WERI-Rb-1 (cell line): ENCODE data around the gene RRP36.
A peak's percentile ranks its signal among the peaks of the same experiment; 100 is the strongest.

ENCODE experiments used
- DNase-seq: peaks from one replicate; pipeline ENCODE4 v3.0.0-alpha.2; 2020
- H3K27ac ChIP-seq: fragments of 250-450 bp; sonication (Bioruptor Pico); 2 replicates; pipeline ENCODE4 v1.5.1; 2020; ENCODE audit warnings: mild to moderate bottlenecking, moderate library complexity
- H3K27me3 ChIP-seq: fragments of 250-450 bp; sonication (Bioruptor Pico); 2 replicates; pipeline ENCODE4 v1.5.1; 2021; ENCODE audit warnings: mild to moderate bottlenecking, low read depth, moderate library complexity; ENCODE audit not compliant: insufficient read depth, severe bottlenecking
- H3K36me3 ChIP-seq: fragments of 250-450 bp; sonication (Bioruptor Pico); 2 replicates; pipeline ENCODE4 v1.5.1; 2020; ENCODE audit warnings: mild to moderate bottlenecking, moderate library complexity
- H3K4me3 ChIP-seq: 2 replicates; pipeline ENCODE4 v1.5.1; 2011; ENCODE audit warnings: low read depth, mild to moderate bottlenecking, control low read depth, low read length
- H3K9me3 ChIP-seq: fragments of 250-450 bp; sonication (Bioruptor Pico); 2 replicates; pipeline ENCODE4 v1.5.1; 2021; ENCODE audit warnings: mild to moderate bottlenecking, moderate library complexity; ENCODE audit not compliant: severe bottlenecking
- CTCF ChIP-seq: IDR thresholded peaks from 2 replicates; pipeline ENCODE4 v1.5.1; 2011; ENCODE audit warnings: low read depth, mild to moderate bottlenecking, control low read depth, inconsistent platforms, low read length

Gene RRP36

GRCh38 chr6:43001843-43002242 is 19.6 kb upstream of the RRP36 start:
- no peak for TF ChIP-seq CTCF
- DNase-seq: no peak
- no peaks in the 10 kb centered on the region for H3K9me3 ChIP-seq
- H3K36me3 ChIP-seq: peaks cover 53% of the 10 kb centered on the region
- H3K27me3 ChIP-seq: no peaks in the 10 kb centered on the region
- no peak overlapping the region for H3K27ac ChIP-seq
- no peak overlapping the region for H3K4me3 ChIP-seq

- no peak for TF ChIP-seq CTCF
- H3K4me3 ChIP-seq: no peak overlapping the region
- no peak overlapping the region for H3K27ac ChIP-seq
- H3K27me3 ChIP-seq: no peaks in the 10 kb centered on the region
- DNase-seq: no peak
- no peaks in the 10 kb centered on the region for H3K9me3 ChIP-seq
- peaks cover 74% of the 10 kb centered on the region for H3K36me3 ChIP-seq
These were observed 15.6 kb upstream of the RRP36 start for GRCh38 chr6:43005844-43006243.

GRCh38 chr6:43006251-43006650 is 15.2 kb upstream of the RRP36 start:
- H3K9me3 ChIP-seq: no peaks in the 10 kb centered on the region
- no peak for TF ChIP-seq CTCF
- H3K27me3 ChIP-seq: no peaks in the 10 kb centered on the region
- no peak for DNase-seq
- peaks cover 75% of the 10 kb centered on the region for H3K36me3 ChIP-seq
- H3K27ac ChIP-seq: no peak overlapping the region
- no peak overlapping the region for H3K4me3 ChIP-seq

- Histone ChIP-seq H3K27me3 (no peaks in the 10 kb centered on the region), H3K27ac (no peak overlapping the region), H3K4me3 (no peak overlapping the region), H3K36me3 (peaks cover 79% of the 10 kb centered on the region), H3K9me3 (no peaks in the 10 kb centered on the region)
- no peak for DNase-seq
- TF ChIP-seq CTCF: no peak
These were observed 14.3 kb upstream of the RRP36 start for GRCh38 chr6:43007126-43007525.

GRCh38 chr6:43009124-43009523 is 12.3 kb upstream of the RRP36 start:
- peak; percentile 91 for TF ChIP-seq CTCF
- Histone ChIP-seq H3K27ac (no peak overlapping the region), H3K4me3 (no peak overlapping the region), H3K36me3 (peaks cover 80% of the 10 kb centered on the region), H3K9me3 (no peaks in the 10 kb centered on the region), H3K27me3 (no peaks in the 10 kb centered on the region)
- DNase-seq: peak; percentile 81

- peak; percentile 55 for TF ChIP-seq CTCF
These were observed 10.2 kb upstream of the RRP36 start for GRCh38 chr6:43011207-43011606.

More at GRCh38 chr6:43011207-43011606, 10.2 kb upstream of the RRP36 start:
- Histone ChIP-seq H3K27ac (no peak overlapping the region), H3K9me3 (no peaks in the 10 kb centered on the region), H3K27me3 (no peaks in the 10 kb centered on the region), H3K36me3 (peaks cover 72% of the 10 kb centered on the region), H3K4me3 (no peak overlapping the region)
- DNase-seq: peak; percentile 45
